PFSK-1 (cell line): Measurements from ENCODE around the gene TRAFD1.

Experiments
- FOXP2 ChIP-seq: optimal IDR thresholded peaks from 2 replicates; pipeline ENCODE3; 2011; ENCODE audit warnings: borderline replicate concordance, control low read depth, inconsistent platforms; ENCODE audit not compliant: insufficient read depth; ENCODE audit errors: extremely low read length, extremely low read depth
- POLR2AphosphoS5 ChIP-seq: IDR thresholded peaks from 2 replicates; pipeline ENCODE4 v1.6.1; 2012; ENCODE audit warnings: low read depth, mild to moderate bottlenecking, control low read depth, low read length, moderate library complexity
- SIN3A ChIP-seq: IDR thresholded peaks from 2 replicates; pipeline ENCODE4 v1.6.1; 2012; ENCODE audit warnings: mild to moderate bottlenecking, low read length, moderate library complexity, borderline replicate concordance; ENCODE audit not compliant: insufficient read depth
- TAF1 ChIP-seq: IDR thresholded peaks from 2 replicates; pipeline ENCODE4 v1.6.1; 2012; ENCODE audit warnings: low read length, control low read depth, borderline replicate concordance; ENCODE audit not compliant: insufficient read depth
- TF ChIP-seq, protein P1 (sequence below), 2 experiments: IDR thresholded peaks; 2 replicates each; pipeline versions ENCODE4 v1.6.1 to v1.8.0; 2011 to 2012; ENCODE audit warnings: low read depth in 2 of 2, low read length in 2 of 2, control low read depth in 1 of 2, inconsistent platforms in 1 of 2, mild to moderate bottlenecking in 1 of 2, moderate library complexity in 1 of 2; ENCODE audit not compliant: insufficient read depth in 1 of 2

- TF ChIP-seq POLR2AphosphoS5 (no peak), TAF1 (no peak), FOXP2 (no peak), SIN3A (no peak)
- TF ChIP-seq, protein P1, sequence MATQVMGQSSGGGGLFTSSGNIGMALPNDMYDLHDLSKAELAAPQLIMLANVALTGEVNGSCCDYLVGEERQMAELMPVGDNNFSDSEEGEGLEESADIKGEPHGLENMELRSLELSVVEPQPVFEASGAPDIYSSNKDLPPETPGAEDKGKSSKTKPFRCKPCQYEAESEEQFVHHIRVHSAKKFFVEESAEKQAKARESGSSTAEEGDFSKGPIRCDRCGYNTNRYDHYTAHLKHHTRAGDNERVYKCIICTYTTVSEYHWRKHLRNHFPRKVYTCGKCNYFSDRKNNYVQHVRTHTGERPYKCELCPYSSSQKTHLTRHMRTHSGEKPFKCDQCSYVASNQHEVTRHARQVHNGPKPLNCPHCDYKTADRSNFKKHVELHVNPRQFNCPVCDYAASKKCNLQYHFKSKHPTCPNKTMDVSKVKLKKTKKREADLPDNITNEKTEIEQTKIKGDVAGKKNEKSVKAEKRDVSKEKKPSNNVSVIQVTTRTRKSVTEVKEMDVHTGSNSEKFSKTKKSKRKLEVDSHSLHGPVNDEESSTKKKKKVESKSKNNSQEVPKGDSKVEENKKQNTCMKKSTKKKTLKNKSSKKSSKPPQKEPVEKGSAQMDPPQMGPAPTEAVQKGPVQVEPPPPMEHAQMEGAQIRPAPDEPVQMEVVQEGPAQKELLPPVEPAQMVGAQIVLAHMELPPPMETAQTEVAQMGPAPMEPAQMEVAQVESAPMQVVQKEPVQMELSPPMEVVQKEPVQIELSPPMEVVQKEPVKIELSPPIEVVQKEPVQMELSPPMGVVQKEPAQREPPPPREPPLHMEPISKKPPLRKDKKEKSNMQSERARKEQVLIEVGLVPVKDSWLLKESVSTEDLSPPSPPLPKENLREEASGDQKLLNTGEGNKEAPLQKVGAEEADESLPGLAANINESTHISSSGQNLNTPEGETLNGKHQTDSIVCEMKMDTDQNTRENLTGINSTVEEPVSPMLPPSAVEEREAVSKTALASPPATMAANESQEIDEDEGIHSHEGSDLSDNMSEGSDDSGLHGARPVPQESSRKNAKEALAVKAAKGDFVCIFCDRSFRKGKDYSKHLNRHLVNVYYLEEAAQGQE (IDR thresholded peaks at IDR 0.05; ENCODE audit: insufficient read depth in 1 of 2, low read depth in 2 of 2, low read length in 2 of 2) = no peak
Observed at GRCh38 chr12:112196196-112196875, 71.0 kb downstream of the TRAFD1 start.
